ENCODE measurements around the gene GLT1D1. TPM values are rescaled to one million over a fixed set of nuclear protein-coding genes. Genes with fewer than 3 reads are reported as not detected.

The GLT1D1 gene
- total and polyA plus RNA-seq, 8 donors: 0.13 to 1.3 (median 0.89) TPM; not detected in 4

DNA sequence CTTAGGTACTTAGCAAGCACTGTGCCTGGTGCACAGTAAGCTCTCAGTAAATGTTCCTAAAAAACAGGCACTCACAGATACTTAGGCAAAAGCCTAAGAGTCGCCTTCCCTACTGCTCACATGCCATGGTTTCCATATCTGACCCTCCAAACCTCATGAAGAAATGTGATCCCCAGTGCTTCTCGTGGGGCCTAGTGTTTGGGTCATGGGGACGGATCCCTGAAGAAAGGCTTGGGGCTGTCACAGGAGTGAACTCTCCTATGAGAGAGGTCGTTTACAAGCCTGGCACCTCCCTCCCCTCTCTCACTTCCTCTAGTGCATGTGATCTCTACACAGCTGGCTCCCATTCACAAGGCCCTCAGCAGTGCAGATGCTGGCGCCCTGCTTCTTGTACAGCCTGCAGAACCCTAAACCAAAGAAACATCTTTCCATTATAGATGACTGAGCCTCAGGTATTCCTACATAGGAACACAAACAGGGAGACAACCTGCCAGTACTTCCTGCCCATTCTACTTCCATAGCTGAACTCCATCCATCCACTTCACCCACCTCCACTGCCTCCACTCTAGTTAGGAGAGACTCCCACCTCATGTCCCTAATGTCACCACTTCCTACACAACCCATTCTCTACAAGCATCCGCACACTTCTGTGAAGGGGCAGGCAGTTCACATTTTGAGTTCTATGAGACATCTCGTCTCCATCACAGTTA, 32.4 kb upstream of the GLT1D1 start:
- Histone ChIP-seq H3K4me1 (peaks cover 46 to 84% (median 66%) of the 10 kb centered on the region in 4 donors), H3K9me3 (no peaks in the 10 kb centered on the region), H3K27ac (peak overlapping the region in 2 of 5 donors; percentile 60 to 96), H3K36me3 (peaks cover 0 to 10% (median 3%) of the 10 kb centered on the region in 4 donors), H3K27me3 (no peaks in the 10 kb centered on the region), H3K4me3 (no peak overlapping the region)
- WGBS, 5 donors: 72 to 80% (median 73%) methylated on average over 7 of the region's 7 CpGs
- peak in 1 of 3 donors; percentile 25 for TF ChIP-seq POLR2AphosphoS5 (IDR thresholded peaks at IDR 0.05)
- TF ChIP-seq EP300 (IDR thresholded peaks at IDR 0.05): no peak
- no peak for TF ChIP-seq POLR2A (IDR thresholded peaks at IDR 0.05)
- TF ChIP-seq, protein P1, sequence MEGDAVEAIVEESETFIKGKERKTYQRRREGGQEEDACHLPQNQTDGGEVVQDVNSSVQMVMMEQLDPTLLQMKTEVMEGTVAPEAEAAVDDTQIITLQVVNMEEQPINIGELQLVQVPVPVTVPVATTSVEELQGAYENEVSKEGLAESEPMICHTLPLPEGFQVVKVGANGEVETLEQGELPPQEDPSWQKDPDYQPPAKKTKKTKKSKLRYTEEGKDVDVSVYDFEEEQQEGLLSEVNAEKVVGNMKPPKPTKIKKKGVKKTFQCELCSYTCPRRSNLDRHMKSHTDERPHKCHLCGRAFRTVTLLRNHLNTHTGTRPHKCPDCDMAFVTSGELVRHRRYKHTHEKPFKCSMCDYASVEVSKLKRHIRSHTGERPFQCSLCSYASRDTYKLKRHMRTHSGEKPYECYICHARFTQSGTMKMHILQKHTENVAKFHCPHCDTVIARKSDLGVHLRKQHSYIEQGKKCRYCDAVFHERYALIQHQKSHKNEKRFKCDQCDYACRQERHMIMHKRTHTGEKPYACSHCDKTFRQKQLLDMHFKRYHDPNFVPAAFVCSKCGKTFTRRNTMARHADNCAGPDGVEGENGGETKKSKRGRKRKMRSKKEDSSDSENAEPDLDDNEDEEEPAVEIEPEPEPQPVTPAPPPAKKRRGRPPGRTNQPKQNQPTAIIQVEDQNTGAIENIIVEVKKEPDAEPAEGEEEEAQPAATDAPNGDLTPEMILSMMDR (IDR thresholded peaks at IDR 0.05): no peak
- peak; percentile 44 to 56 for DNase-seq
- intact Hi-C loops (cut with DNase I; ENCODE audit: low total_unique reads): no loop called here

DNA sequence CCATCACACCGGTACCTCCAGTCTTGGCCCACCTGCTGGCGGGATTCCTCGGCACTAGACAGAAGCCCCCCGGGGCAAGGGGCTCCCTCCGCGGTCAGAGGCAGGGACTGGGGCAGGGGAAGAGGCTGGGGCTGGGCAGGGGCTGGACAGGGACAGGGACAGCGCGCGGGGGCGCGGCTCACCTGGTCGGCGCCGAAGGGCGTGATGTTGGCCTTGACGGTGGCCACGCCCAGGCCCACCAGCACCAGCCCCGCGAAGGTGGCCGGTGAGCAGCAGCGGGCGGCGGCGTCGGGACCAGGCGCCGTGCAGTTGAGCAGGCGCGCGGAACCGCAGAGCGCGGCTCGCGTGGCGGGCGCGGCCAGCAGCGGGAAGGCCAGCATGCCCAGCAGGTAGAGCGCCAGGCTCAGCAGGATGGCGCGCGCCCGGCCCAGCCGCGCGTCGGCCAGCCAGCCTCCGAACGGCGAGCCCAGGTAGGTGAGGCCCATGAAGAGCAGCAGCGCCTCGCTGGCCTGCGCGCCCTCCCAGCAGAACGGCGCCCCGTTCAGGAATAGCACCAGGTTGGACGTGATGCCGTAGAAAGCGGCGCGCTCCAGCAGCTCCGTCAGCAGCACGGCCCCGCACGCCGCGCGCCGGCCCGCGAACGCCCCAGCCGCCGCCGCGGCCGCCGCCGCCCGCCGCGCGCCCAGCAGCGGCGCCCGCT, 29.9 kb upstream of the GLT1D1 start:
- peaks cover 0 to 9% (median 6%) of the 10 kb centered on the region in 4 donors for H3K9me3 ChIP-seq
- 0 to 4% (median 1%) methylated on average over 6 to 88 of the region's 88 CpGs for WGBS, 5 donors
- peak overlapping the region; percentile 78 to 96 (median 88) for H3K27ac ChIP-seq
- H3K27me3 ChIP-seq: no peaks in the 10 kb centered on the region
- peaks cover 30 to 59% (median 44%) of the 10 kb centered on the region in 4 donors for H3K4me1 ChIP-seq
- DNase-seq: no peak
- H3K4me3 ChIP-seq: peak overlapping the region; percentile 87 to 99 (median 92)
- TF ChIP-seq, protein P1 (IDR thresholded peaks at IDR 0.05): no peak
- TF ChIP-seq POLR2AphosphoS5 (IDR thresholded peaks at IDR 0.05) (no peak), EP300 (IDR thresholded peaks at IDR 0.05) (no peak), POLR2A (IDR thresholded peaks at IDR 0.05) (no peak)
- intact Hi-C loops (cut with DNase I; ENCODE audit: low total_unique reads): no loop called here
- peaks cover 0 to 10% (median 3%) of the 10 kb centered on the region in 4 donors for H3K36me3 ChIP-seq

DNA sequence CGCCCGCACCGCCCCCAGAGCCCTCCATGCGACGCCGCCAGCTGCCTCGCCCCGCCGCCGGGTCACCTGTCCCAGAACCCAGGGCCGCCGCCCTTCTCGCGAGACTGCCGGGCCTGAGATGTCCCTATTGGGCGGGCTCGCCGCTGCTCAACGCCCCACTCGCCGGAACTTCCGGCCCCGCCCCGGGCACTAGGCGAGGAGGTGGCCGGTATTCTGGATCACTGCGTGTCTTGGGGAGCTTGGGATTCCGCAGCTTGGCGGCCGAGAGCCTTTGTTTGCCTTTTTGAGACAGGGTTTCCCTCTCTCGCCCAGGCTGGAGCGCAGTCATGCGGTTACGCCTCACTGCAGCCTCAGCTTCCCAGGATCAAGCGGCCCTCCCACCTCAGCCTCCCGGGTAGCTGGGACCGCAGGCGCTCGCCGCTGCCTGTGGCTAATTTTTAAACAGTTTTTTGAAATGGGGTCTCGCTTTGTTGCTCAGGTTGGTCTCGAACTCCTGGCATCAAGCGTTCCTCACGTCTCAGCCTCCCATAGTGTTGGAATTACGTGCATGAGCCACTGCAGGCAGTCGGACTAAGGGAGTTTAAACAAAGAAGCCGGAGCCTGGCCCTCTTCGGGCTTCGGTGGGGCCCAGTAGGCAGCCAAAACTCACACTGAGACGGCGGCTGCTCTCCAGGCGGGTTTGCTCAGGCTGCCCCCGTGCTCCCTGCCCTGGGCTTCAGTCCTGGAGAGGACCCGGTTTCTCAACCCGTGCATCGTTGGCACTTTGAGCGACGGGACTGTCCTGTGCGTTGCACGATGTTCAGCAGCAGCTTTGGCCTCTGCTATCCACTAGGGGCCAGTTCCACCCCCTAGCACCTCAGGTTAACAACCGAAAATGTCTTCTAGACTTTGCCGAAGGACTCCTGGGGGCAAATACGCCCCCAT, 29.1 kb upstream of the GLT1D1 start, which contains the start of gene SLC15A4:
Gene SLC15A4 (minus strand): TSS at position 43 of the 924 bp plus-strand sequence. CDS start 15 bp downstream, at position 28.
- Histone ChIP-seq H3K36me3 (peaks cover 0 to 10% (median 3%) of the 10 kb centered on the region in 4 donors), H3K4me1 (peaks cover 23 to 51% (median 40%) of the 10 kb centered on the region in 4 donors), H3K4me3 (peak within 1 kb of the TSS; percentile 87 to 99 (median 92)), H3K27me3 (no peaks in the 10 kb centered on the region), H3K27ac (peak within 1 kb of the TSS; percentile 78 to 96 (median 88)), H3K9me3 (peaks cover 0 to 9% (median 6%) of the 10 kb centered on the region in 4 donors)
- peak; percentile 97 to 98 for DNase-seq
- WGBS, 5 donors: 4 to 7% (median 5%) methylated on average over 52 to 63 of the region's 63 CpGs
- intact Hi-C loops (cut with DNase I; ENCODE audit: low total_unique reads): no loop called here
- TF ChIP-seq, protein P1 (IDR thresholded peaks at IDR 0.05): no peak
- peak in 1 of 4 donors; percentile 59 for TF ChIP-seq POLR2A (IDR thresholded peaks at IDR 0.05)
- no peak for TF ChIP-seq EP300 (IDR thresholded peaks at IDR 0.05)
- TF ChIP-seq POLR2AphosphoS5 (IDR thresholded peaks at IDR 0.05): peak; percentile 69 to 98 (median 92)
